ENCODE measurements around the gene TRPC1. TPM values are rescaled to one million over a fixed set of nuclear protein-coding genes. Genes with fewer than 3 reads are reported as not detected.
"Not testable (repeated sequence)": the region's sequence is repeated elsewhere in the genome, so short reads cannot be mapped to it uniquely, and the experiment has no call there.

TRPC1 gene
- total RNA-seq, result 0.92 and 1.7 TPM in 2 replicates

GRCh38 chr3:142723968-142724681 is at the start of gene TRPC1:
Gene TRPC1 (plus strand): TSS chr3:142724034. CDS start chr3:142724560, 526 bp downstream.
- H3K4me3 Mint-ChIP-seq, result peak within 1 kb of the TSS; percentile 89
- H3K4me1 Mint-ChIP-seq, result peaks cover 10% of the 10 kb centered on the region

GRCh38 chr3:142676151-142676550 is 47.7 kb upstream of the TRPC1 start:
- no peaks in the 10 kb centered on the region for H3K4me1 Mint-ChIP-seq
- no peak overlapping the region for H3K27ac Mint-ChIP-seq
- DNase-seq, result no peak
- no peaks in the 10 kb centered on the region for H3K9me3 Mint-ChIP-seq
- intact Hi-C loops (cut with micrococcal nuclease), result no loop called here
- no peaks in the 10 kb centered on the region for H3K36me3 Mint-ChIP-seq (ENCODE audit: low read depth)
- no peaks in the 10 kb centered on the region for H3K27me3 Mint-ChIP-seq
- H3K4me3 Mint-ChIP-seq, result no peak overlapping the region

More at GRCh38 chr3:142723968-142724681, at the start of gene TRPC1:
- H3K27ac Mint-ChIP-seq, result peak within 1 kb of the TSS; percentile 75
- peaks cover 63% of the 10 kb centered on the region for H3K27me3 Mint-ChIP-seq
- DNase-seq, result peak; percentile 92
- H3K9me3 Mint-ChIP-seq, result peaks cover 11% of the 10 kb centered on the region
- peaks cover 2% of the 10 kb centered on the region for H3K36me3 Mint-ChIP-seq (ENCODE audit: low read depth)
- intact Hi-C loops (cut with micrococcal nuclease), result loop anchor here (1.0 to 10.0 kb wide), 6 partner anchors 128 to 1248 kb away; partner anchors contain the start of genes ATR, DIPK2A, PLS1 and SLC9A9

GRCh38 chr3:142680710-142681109 is 43.1 kb upstream of the TRPC1 start:
- Mint-ChIP-seq H3K4me3 (no peak overlapping the region), H3K27ac (no peak overlapping the region), H3K9me3 (no peaks in the 10 kb centered on the region), H3K4me1 (no peaks in the 10 kb centered on the region), H3K27me3 (no peaks in the 10 kb centered on the region), H3K36me3 (ENCODE audit: low read depth) (no peaks in the 10 kb centered on the region)
- DNase-seq, result no peak
- intact Hi-C loops (cut with micrococcal nuclease), result no loop called here

GRCh38 chr3:142690613-142691012 is 33.2 kb upstream of the TRPC1 start:
- no peaks in the 10 kb centered on the region for H3K27me3 Mint-ChIP-seq
- peaks cover 4% of the 10 kb centered on the region for H3K4me1 Mint-ChIP-seq
- no peak for DNase-seq
- no peaks in the 10 kb centered on the region for H3K9me3 Mint-ChIP-seq
- H3K27ac Mint-ChIP-seq, result no peak overlapping the region
- intact Hi-C loops (cut with micrococcal nuclease), result no loop called here
- H3K4me3 Mint-ChIP-seq, result no peak overlapping the region
- H3K36me3 Mint-ChIP-seq (ENCODE audit: low read depth), result no peaks in the 10 kb centered on the region

DNA sequence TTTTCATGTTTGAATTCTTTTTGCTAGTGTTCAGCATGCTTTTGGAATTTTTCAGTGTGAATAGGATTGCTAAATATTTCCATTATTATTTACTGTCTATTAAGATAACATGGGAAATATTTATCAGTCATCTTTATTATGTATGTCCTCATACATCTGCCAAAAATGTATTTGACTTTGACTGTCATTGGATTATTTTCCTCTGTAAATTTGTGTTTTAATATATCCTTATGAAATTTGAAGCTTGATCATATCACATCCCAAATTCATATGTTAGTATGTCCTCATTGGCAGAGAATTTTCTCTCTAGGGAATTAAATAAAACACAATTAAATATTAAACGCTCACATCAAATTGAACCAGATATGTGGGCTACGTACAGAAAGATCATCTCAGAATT is 32.3 kb upstream of the TRPC1 start:
- Mint-ChIP-seq H3K4me3 (no peak overlapping the region), H3K27me3 (no peaks in the 10 kb centered on the region), H3K9me3 (no peaks in the 10 kb centered on the region), H3K4me1 (peaks cover 4% of the 10 kb centered on the region), H3K27ac (no peak overlapping the region), H3K36me3 (ENCODE audit: low read depth) (no peaks in the 10 kb centered on the region)
- intact Hi-C loops (cut with micrococcal nuclease), result no loop called here
- DNase-seq, result no peak

GRCh38 chr3:142693136-142693853 is 30.5 kb upstream of the TRPC1 start:
- intact Hi-C loops (cut with micrococcal nuclease), result no loop called here
- Mint-ChIP-seq H3K27ac (no peak overlapping the region), H3K27me3 (no peaks in the 10 kb centered on the region)

GRCh38 chr3:142694225-142694624 is 29.6 kb upstream of the TRPC1 start:
- Mint-ChIP-seq H3K4me1 (peaks cover 4% of the 10 kb centered on the region), H3K36me3 (ENCODE audit: low read depth) (no peaks in the 10 kb centered on the region), H3K27ac (no peak overlapping the region), H3K4me3 (no peak overlapping the region), H3K9me3 (no peaks in the 10 kb centered on the region), H3K27me3 (no peaks in the 10 kb centered on the region)
- no peak for DNase-seq
- intact Hi-C loops (cut with micrococcal nuclease), result no loop called here

More at GRCh38 chr3:142693136-142693853, 30.5 kb upstream of the TRPC1 start:
- H3K36me3 Mint-ChIP-seq (ENCODE audit: low read depth), result no peaks in the 10 kb centered on the region
- no peak for DNase-seq
- H3K4me3 Mint-ChIP-seq, result no peak overlapping the region
- no peaks in the 10 kb centered on the region for H3K9me3 Mint-ChIP-seq
- H3K4me1 Mint-ChIP-seq, result peaks cover 4% of the 10 kb centered on the region

GRCh38 chr3:142705198-142705597 is 18.6 kb upstream of the TRPC1 start:
- H3K9me3 Mint-ChIP-seq, result no peaks in the 10 kb centered on the region
- no peak overlapping the region for H3K4me3 Mint-ChIP-seq
- peaks cover 2% of the 10 kb centered on the region for H3K27me3 Mint-ChIP-seq
- intact Hi-C loops (cut with micrococcal nuclease), result no loop called here
- DNase-seq, result no peak
- no peaks in the 10 kb centered on the region for H3K36me3 Mint-ChIP-seq (ENCODE audit: low read depth)
- peaks cover 7% of the 10 kb centered on the region for H3K4me1 Mint-ChIP-seq
- H3K27ac Mint-ChIP-seq, result no peak overlapping the region

DNA sequence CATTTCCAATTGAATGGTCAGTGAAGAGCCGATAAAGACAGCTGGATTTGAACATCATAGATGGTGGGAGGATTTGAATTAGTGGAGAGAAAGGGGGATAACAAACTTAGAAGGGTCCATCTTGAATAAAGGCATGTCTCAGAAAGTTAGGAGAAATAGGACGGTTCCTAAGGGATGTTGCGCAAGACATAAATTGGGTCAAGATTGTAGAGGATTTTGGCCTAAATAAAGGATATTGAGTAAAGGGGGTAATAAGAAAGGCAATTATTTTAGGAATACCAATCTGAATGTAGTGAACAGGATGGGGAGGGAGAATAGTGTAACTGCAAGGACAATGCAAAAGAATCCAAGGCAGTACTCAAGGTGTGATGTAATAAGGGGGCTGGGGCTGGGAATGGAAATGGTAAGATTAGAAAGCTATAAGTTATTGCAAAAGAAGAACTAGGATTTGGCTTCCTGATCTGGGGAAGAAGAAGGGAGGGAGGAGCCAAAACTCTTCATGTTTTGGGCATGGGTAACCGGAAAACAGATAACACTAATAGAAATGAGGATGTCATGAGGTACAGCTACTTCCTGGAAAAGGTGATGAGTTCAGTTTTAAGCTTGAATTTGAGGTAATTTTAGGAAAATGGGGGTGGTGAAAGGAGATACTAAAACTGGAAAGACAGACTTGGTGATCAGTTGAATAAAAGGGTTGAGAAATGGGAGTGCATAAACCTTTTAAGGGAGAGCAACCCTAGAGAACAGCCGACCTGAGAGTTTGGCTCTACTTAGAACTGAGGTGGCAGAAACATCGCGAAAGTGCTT is 17.3 kb upstream of the TRPC1 start:
- H3K4me3 Mint-ChIP-seq, result no peak overlapping the region
- H3K27me3 Mint-ChIP-seq, result peaks cover 2% of the 10 kb centered on the region
- H3K27ac Mint-ChIP-seq, result no peak overlapping the region
- no peaks in the 10 kb centered on the region for H3K36me3 Mint-ChIP-seq (ENCODE audit: low read depth)
- H3K9me3 Mint-ChIP-seq, result no peaks in the 10 kb centered on the region
- intact Hi-C loops (cut with micrococcal nuclease), result no loop called here
- H3K4me1 Mint-ChIP-seq, result peaks cover 7% of the 10 kb centered on the region
- no peak for DNase-seq

GRCh38 chr3:142709207-142709606 is 14.6 kb upstream of the TRPC1 start:
- peaks cover 2% of the 10 kb centered on the region for H3K27me3 Mint-ChIP-seq
- H3K4me1 Mint-ChIP-seq, result peaks cover 7% of the 10 kb centered on the region
- no peak overlapping the region for H3K4me3 Mint-ChIP-seq
- intact Hi-C loops (cut with micrococcal nuclease), result no loop called here
- H3K27ac Mint-ChIP-seq, result no peak overlapping the region
- no peaks in the 10 kb centered on the region for H3K9me3 Mint-ChIP-seq
- no peak for DNase-seq
- H3K36me3 Mint-ChIP-seq (ENCODE audit: low read depth), result no peaks in the 10 kb centered on the region

- intact Hi-C loops (cut with micrococcal nuclease); DNase-seq; H3K4me3 Mint-ChIP-seq; H3K9me3 Mint-ChIP-seq; H3K36me3 Mint-ChIP-seq (ENCODE audit: low read depth); H3K4me1 Mint-ChIP-seq; H3K27ac Mint-ChIP-seq: not testable (repeated sequence)
- H3K27me3 Mint-ChIP-seq, result peaks cover 28% of the 10 kb centered on the region
Observed at GRCh38 chr3:142714882-142715281, 9.0 kb upstream of the TRPC1 start.

GRCh38 chr3:142716102-142716501 is 7.7 kb upstream of the TRPC1 start:
- H3K9me3 Mint-ChIP-seq, result peaks cover 3% of the 10 kb centered on the region
- H3K36me3 Mint-ChIP-seq (ENCODE audit: low read depth), result peaks cover 2% of the 10 kb centered on the region
- no peak overlapping the region for H3K27ac Mint-ChIP-seq
- DNase-seq, result no peak
- H3K4me1 Mint-ChIP-seq, result no peaks in the 10 kb centered on the region
- H3K4me3 Mint-ChIP-seq, result no peak overlapping the region
- intact Hi-C loops (cut with micrococcal nuclease), result no loop called here
- peaks cover 37% of the 10 kb centered on the region for H3K27me3 Mint-ChIP-seq

DNA sequence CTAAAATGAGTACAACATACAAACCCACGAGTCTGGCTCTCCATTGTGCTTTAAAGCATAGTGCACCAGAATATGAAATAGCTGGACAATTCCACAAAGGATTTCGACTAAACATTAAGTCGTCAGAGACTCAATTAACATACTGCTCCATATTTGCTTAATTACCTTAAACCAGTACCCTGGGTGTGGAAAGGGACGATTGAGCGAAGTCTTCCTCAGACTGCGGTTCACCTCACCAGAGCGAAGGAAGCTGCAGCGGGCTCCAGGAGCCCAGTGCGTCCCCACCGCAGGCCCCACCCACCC is 218 bp upstream of the TRPC1 start:
- Mint-ChIP-seq H3K27me3 (peaks cover 64% of the 10 kb centered on the region), H3K9me3 (peaks cover 11% of the 10 kb centered on the region), H3K4me1 (peaks cover 10% of the 10 kb centered on the region), H3K36me3 (ENCODE audit: low read depth) (peaks cover 2% of the 10 kb centered on the region), H3K27ac (no peak overlapping the region), H3K4me3 (peak overlapping the region; percentile 79)
- DNase-seq, result no peak
- intact Hi-C loops (cut with micrococcal nuclease), result loop anchor here (5.0 to 10.0 kb wide), 2 partner anchors 1121 to 1249 kb away; partner anchors contain the start of genes DIPK2A and SLC9A9

Data from activated CD4-positive, alpha-beta T cell treated with anti-CD3 and anti-CD28 coated beads, Interleukin-2, amount 10 ng/mL, durations not matched to agents 24 days and 14 days (primary cell).